ENCODE results near the gene MAL. TPM values are rescaled to one million over a fixed set of nuclear protein-coding genes. Genes with fewer than 3 reads are reported as not detected.

MAL gene
- total RNA-seq, 1 donor from 2014 or later: not detected

DNA sequence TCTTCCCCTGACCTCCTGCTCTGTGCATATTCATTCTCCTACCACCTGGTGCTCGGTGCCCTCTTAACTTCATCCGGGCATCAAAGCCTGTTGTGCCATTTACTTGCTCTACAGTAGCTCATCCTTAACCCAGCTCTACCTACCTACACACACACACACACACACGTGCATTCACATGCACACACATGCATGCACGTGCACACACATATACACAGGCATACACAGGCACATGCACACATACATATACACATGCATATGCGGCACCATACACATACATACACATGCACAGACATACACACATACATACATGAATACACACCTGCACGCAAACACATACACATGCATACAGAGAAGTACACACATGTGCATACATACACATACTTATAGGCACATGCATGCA is 14.5 kb downstream of the MAL start:
- TF ChIP-seq, protein P1, sequence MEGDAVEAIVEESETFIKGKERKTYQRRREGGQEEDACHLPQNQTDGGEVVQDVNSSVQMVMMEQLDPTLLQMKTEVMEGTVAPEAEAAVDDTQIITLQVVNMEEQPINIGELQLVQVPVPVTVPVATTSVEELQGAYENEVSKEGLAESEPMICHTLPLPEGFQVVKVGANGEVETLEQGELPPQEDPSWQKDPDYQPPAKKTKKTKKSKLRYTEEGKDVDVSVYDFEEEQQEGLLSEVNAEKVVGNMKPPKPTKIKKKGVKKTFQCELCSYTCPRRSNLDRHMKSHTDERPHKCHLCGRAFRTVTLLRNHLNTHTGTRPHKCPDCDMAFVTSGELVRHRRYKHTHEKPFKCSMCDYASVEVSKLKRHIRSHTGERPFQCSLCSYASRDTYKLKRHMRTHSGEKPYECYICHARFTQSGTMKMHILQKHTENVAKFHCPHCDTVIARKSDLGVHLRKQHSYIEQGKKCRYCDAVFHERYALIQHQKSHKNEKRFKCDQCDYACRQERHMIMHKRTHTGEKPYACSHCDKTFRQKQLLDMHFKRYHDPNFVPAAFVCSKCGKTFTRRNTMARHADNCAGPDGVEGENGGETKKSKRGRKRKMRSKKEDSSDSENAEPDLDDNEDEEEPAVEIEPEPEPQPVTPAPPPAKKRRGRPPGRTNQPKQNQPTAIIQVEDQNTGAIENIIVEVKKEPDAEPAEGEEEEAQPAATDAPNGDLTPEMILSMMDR (IDR thresholded peaks at IDR 0.05): no peak
- Mint-ChIP-seq H3K36me3 (ENCODE audit: unreplicated experiment) (no peaks in the 10 kb centered on the region), H3K9me3 (ENCODE audit: unreplicated experiment) (peaks cover 15% of the 10 kb centered on the region), H3K4me1 (ENCODE audit: unreplicated experiment) (no peaks in the 10 kb centered on the region), H3K27me3 (ENCODE audit: unreplicated experiment) (peaks cover 8% of the 10 kb centered on the region), H3K4me3 (ENCODE audit: unreplicated experiment) (no peak overlapping the region), H3K27ac (ENCODE audit: unreplicated experiment) (no peak overlapping the region)
- DNase-seq (ENCODE audit: extremely low spot score, unreplicated experiment): no peak

DNA sequence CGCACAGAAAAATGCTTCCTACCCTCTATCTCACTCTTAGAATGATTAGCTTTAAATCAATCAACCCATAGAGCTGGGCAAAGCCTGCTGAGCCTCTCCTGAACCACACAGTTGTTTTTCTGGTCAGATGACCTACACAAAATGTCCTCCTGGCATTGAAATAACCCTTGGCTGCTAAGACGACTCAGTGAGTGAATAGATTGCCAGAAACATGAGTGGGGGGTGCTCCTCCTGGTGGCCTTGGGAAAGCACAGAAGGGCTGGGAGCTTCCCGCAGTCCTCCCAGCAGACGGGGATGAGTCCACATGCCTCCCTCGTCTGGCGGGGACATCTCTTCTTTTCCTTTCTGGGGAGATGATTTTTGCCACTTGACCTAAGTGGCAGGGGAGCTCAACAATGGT is 14.9 kb downstream of the MAL start:
- no peak for DNase-seq (ENCODE audit: extremely low spot score, unreplicated experiment)
- H3K4me1 Mint-ChIP-seq (ENCODE audit: unreplicated experiment): no peaks in the 10 kb centered on the region
- H3K27me3 Mint-ChIP-seq (ENCODE audit: unreplicated experiment): peaks cover 10% of the 10 kb centered on the region
- no peak overlapping the region for H3K4me3 Mint-ChIP-seq (ENCODE audit: unreplicated experiment)
- no peaks in the 10 kb centered on the region for H3K36me3 Mint-ChIP-seq (ENCODE audit: unreplicated experiment)
- peaks cover 15% of the 10 kb centered on the region for H3K9me3 Mint-ChIP-seq (ENCODE audit: unreplicated experiment)
- TF ChIP-seq, protein P1 (IDR thresholded peaks at IDR 0.05): no peak
- H3K27ac Mint-ChIP-seq (ENCODE audit: unreplicated experiment): no peak overlapping the region

DNA sequence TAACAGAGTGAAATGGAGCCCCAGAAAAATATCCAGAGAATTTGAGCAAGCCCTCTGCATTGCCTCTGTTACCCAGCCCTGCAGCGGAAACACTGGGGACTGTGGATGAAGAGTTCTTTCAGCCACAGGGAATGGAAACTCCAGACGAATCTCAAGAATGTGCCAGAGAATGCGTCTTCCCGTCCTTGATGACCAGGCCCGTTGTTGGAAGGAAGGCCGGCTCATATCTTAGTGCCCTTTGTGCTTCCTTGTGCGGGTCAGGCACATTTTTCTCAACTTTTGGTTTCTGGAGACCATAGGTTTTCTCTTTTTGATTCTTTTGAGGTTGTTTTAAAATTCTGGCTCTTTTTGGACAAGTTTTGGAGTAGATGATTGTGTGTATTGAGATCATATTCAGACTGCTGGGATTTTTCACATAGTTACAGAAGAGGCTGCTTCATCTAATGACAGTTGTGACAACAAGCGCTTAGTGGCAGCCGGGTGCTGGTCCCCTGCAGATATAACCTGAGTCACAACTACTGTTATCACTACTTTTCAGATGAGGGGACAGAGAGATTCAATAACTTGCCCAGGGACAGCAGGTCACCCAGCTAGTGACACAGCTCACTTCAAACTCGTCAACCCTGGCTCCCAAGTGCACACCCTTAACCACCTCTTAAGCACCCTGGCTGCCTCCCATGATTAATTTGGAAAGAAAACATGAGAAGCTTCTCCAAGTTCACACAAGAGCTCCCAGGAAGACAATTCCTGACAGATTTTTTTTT is 15.7 kb downstream of the MAL start:
- Mint-ChIP-seq H3K36me3 (ENCODE audit: unreplicated experiment) (no peaks in the 10 kb centered on the region), H3K4me1 (ENCODE audit: unreplicated experiment) (no peaks in the 10 kb centered on the region), H3K4me3 (ENCODE audit: unreplicated experiment) (no peak overlapping the region), H3K9me3 (ENCODE audit: unreplicated experiment) (peaks cover 15% of the 10 kb centered on the region), H3K27ac (ENCODE audit: unreplicated experiment) (no peak overlapping the region), H3K27me3 (ENCODE audit: unreplicated experiment) (peaks cover 15% of the 10 kb centered on the region)
- no peak for DNase-seq (ENCODE audit: extremely low spot score, unreplicated experiment)
- TF ChIP-seq, protein P1 (IDR thresholded peaks at IDR 0.05): no peak

DNA sequence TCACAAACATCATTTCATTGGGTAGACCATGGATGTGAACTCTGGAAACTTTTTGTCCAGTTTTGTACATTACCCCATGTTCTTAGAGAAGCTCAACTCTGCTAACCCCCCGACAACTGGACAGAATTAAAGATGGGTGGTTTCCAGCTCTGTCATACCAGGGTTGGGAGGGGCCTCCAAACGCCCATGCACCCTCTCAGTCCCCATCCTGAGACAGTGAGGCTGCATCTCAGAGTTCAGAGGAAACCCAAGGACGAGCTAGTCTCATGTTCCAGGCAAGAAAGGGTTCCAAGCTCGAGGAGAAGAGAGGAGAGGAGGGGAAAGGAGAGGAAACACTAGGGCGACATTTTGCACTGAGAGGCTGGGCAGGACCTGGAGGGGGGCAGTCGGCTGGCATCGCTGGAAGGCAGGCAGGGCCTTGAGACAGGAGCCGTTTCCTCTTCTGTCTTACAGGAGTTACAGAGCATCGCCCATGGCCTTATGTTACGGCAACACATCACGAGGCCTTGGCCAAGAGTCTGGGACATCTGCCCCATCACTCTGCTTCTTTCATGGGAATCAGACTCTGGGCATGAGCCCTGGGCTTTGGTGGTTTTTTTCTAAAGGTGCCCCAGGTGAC is 16.4 kb downstream of the MAL start:
- H3K9me3 Mint-ChIP-seq (ENCODE audit: unreplicated experiment): peaks cover 10% of the 10 kb centered on the region
- H3K4me3 Mint-ChIP-seq (ENCODE audit: unreplicated experiment): no peak overlapping the region
- no peaks in the 10 kb centered on the region for H3K4me1 Mint-ChIP-seq (ENCODE audit: unreplicated experiment)
- no peak for DNase-seq (ENCODE audit: extremely low spot score, unreplicated experiment)
- H3K36me3 Mint-ChIP-seq (ENCODE audit: unreplicated experiment): no peaks in the 10 kb centered on the region
- H3K27me3 Mint-ChIP-seq (ENCODE audit: unreplicated experiment): peaks cover 18% of the 10 kb centered on the region
- H3K27ac Mint-ChIP-seq (ENCODE audit: unreplicated experiment): no peak overlapping the region
- TF ChIP-seq, protein P1 (IDR thresholded peaks at IDR 0.05): no peak

DNA sequence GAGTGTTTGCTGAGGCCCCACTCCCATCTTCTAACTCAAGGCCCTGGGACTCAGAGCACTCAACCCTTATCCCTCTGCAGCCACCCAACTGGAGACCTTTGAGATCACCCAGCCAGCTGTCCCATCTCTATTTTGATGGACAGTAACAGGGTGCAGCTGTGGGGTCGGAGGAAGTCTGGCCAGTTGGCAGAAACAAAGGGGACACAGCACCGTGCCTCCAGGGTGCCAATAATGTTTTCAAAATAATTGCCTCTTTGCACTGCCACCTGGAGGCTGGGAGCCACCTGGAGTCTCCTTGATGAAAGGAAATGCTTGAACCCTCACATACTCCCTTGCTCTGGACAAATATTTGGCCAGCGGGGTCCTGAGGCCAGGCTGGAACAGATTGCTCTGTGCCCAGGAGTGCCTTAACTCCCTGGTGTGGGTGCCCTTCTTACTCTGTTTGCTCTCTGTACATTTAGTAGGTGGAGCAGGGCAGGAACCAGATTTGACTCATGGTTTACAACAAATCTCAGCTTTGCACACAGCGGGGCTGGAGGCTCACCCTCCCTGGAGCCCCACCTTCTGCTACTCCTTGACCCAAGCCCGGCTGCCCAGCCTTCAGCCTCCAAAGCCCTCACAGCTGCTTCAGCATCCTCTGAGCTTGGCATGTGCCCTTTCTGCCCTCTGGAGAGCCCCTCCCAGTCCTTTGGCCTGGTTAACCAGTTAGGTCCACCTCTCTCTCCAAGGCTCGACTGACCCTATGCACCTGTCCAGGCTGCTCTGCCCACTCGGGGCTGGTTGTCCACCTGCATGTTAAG is 17.2 kb downstream of the MAL start:
- H3K27me3 Mint-ChIP-seq (ENCODE audit: unreplicated experiment): peaks cover 18% of the 10 kb centered on the region
- TF ChIP-seq, protein P1 (IDR thresholded peaks at IDR 0.05): no peak
- H3K9me3 Mint-ChIP-seq (ENCODE audit: unreplicated experiment): peaks cover 10% of the 10 kb centered on the region
- H3K4me3 Mint-ChIP-seq (ENCODE audit: unreplicated experiment): no peak overlapping the region
- H3K4me1 Mint-ChIP-seq (ENCODE audit: unreplicated experiment): no peaks in the 10 kb centered on the region
- H3K36me3 Mint-ChIP-seq (ENCODE audit: unreplicated experiment): no peaks in the 10 kb centered on the region
- H3K27ac Mint-ChIP-seq (ENCODE audit: unreplicated experiment): no peak overlapping the region
- no peak for DNase-seq (ENCODE audit: extremely low spot score, unreplicated experiment)

Data from osteocyte (in vitro differentiated cells).